ENCODE data around the gene USP7. TPM values are rescaled to one million over a fixed set of nuclear protein-coding genes. Genes with fewer than 3 reads are reported as not detected.

The USP7 gene
- total RNA-seq, 1 experiment from 2014 or later: 228 TPM

DNA sequence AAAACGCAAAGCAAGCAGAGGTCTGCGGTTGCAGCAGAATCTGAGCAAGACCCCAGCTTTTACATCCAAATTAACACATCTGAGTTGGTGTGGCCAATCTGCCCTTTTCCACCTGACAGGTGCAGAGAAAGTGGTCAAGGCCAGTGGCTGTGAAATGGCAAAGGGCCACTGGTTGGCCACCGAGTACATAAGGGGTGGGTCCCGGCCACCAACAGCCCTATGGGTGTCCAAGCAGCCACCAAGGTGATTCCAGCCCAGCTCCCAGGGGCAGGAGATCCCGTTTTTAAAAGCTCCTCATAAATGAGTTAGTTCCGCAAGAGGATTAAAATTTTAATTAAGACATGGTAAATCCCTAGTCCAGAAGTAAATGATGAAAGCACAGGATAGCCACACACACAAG is 29.1 kb downstream of the USP7 start:
- Histone ChIP-seq H3K9me3 (ENCODE audit: low read depth, low read length, poor library complexity, severe bottlenecking) (no peaks in the 10 kb centered on the region), H3K36me3 (ENCODE audit: insufficient read depth, low read length, poor library complexity, severe bottlenecking) (peaks cover 6% of the 10 kb centered on the region), H3K4me1 (ENCODE audit: insufficient read depth, low read length, poor library complexity, severe bottlenecking) (peaks cover 34% of the 10 kb centered on the region), H3K27ac (ENCODE audit: low read depth, low read length, poor library complexity, severe bottlenecking) (peak overlapping the region; percentile 4), H3K27me3 (replicated peaks; ENCODE audit: insufficient read depth, low read depth, low read length, poor library complexity) (no peaks in the 10 kb centered on the region), H3K4me3 (ENCODE audit: low read depth, low read length, poor library complexity, severe bottlenecking) (no peak overlapping the region)
- intact Hi-C loops (cut with micrococcal nuclease; ENCODE audit: unreplicated experiment): no loop called here
- BruUV-seq (replicated peaks): no TSS peak
- ChIA-PET POLR2A (ENCODE audit: low non-redundant PET) (no interaction called here), CTCF (interaction anchor here (0.6 kb wide), 1 partner anchor 99 kb away, joined by 5 read pairs; no protein-coding TSS in a partner anchor)
- DNase-seq (ENCODE audit: low spot score): no peak
- TF ChIP-seq EZH2 (IDR thresholded peaks at IDR 0.05; ENCODE audit: borderline replicate concordance, low read depth, low read length, poor library complexity, severe bottlenecking): no peak
- TF ChIP-seq CTCF (conservative IDR thresholded peaks at IDR 0.05; ENCODE audit: low read depth, low read length): no peak

DNA sequence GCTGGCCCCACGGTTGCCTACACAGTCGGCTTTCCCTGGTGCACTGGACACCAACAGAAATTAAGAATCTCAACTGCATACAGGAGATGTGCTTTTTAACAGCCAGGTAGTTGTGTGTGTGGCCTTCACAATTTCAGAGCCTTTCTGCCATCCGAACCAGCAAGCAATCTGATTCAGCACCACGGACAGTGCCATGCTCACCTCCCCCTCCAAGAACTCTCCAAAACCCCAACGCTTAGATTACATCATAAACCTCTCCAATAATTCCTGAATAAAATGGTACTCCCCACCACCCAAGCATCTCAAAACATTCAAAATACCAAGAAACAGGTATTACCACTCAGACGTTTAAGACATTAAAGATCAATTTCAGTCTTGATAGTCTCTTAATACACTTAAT is 31.8 kb downstream of the USP7 start:
- BruUV-seq (replicated peaks): no TSS peak
- H3K4me3 ChIP-seq (ENCODE audit: low read depth, low read length, poor library complexity, severe bottlenecking): no peak overlapping the region
- CTCF ChIA-PET: no interaction called here
- peaks cover 16% of the 10 kb centered on the region for H3K36me3 ChIP-seq (ENCODE audit: insufficient read depth, low read length, poor library complexity, severe bottlenecking)
- DNase-seq (ENCODE audit: low spot score): peak; percentile 51
- no peak overlapping the region for H3K27ac ChIP-seq (ENCODE audit: low read depth, low read length, poor library complexity, severe bottlenecking)
- peaks cover 52% of the 10 kb centered on the region for H3K4me1 ChIP-seq (ENCODE audit: insufficient read depth, low read length, poor library complexity, severe bottlenecking)
- POLR2A ChIA-PET (ENCODE audit: low non-redundant PET): no interaction called here
- no peaks in the 10 kb centered on the region for H3K9me3 ChIP-seq (ENCODE audit: low read depth, low read length, poor library complexity, severe bottlenecking)
- no peaks in the 10 kb centered on the region for H3K27me3 ChIP-seq (replicated peaks; ENCODE audit: insufficient read depth, low read depth, low read length, poor library complexity)
- intact Hi-C loops (cut with micrococcal nuclease; ENCODE audit: unreplicated experiment): no loop called here
- TF ChIP-seq CTCF (conservative IDR thresholded peaks at IDR 0.05; ENCODE audit: low read depth, low read length): no peak
- TF ChIP-seq EZH2 (IDR thresholded peaks at IDR 0.05; ENCODE audit: borderline replicate concordance, low read depth, low read length, poor library complexity, severe bottlenecking): no peak

- CTCF ChIA-PET: interaction anchor here (1.5 kb wide), 1 partner anchor 79 kb away, joined by 4 read pairs; no protein-coding TSS in a partner anchor
- Histone ChIP-seq H3K4me3 (ENCODE audit: low read depth, low read length, poor library complexity, severe bottlenecking) (no peak overlapping the region), H3K27me3 (replicated peaks; ENCODE audit: insufficient read depth, low read depth, low read length, poor library complexity) (no peaks in the 10 kb centered on the region), H3K36me3 (ENCODE audit: insufficient read depth, low read length, poor library complexity, severe bottlenecking) (peaks cover 16% of the 10 kb centered on the region), H3K27ac (ENCODE audit: low read depth, low read length, poor library complexity, severe bottlenecking) (no peak overlapping the region), H3K4me1 (ENCODE audit: insufficient read depth, low read length, poor library complexity, severe bottlenecking) (peaks cover 29% of the 10 kb centered on the region), H3K9me3 (ENCODE audit: low read depth, low read length, poor library complexity, severe bottlenecking) (no peaks in the 10 kb centered on the region)
- BruUV-seq (replicated peaks): no TSS peak
- intact Hi-C loops (cut with micrococcal nuclease; ENCODE audit: unreplicated experiment): no loop called here
- POLR2A ChIA-PET (ENCODE audit: low non-redundant PET): no interaction called here
- DNase-seq (ENCODE audit: low spot score): peak; percentile 74
- TF ChIP-seq EZH2 (IDR thresholded peaks at IDR 0.05; ENCODE audit: borderline replicate concordance, low read depth, low read length, poor library complexity, severe bottlenecking) (no peak), CTCF (conservative IDR thresholded peaks at IDR 0.05; ENCODE audit: low read depth, low read length) (no peak)
Measured at GRCh38 chr16:8929086-8929748, 34.5 kb downstream of the USP7 start.
